Vagina (tissue), 2 donors: ENCODE measurements around the gene SMOC2.

Experiments
- CTCF ChIP-seq, 3 experiments: fragments of 450-650 bp in 2 of 3; fragments of 200-600 bp in 1 of 3; sonication (generic) in 1 of 3; IDR thresholded peaks; one replicate each; pipeline ENCODE4 v1.5.1; 2017 to 2019; ENCODE audit warnings: antibody characterized with exemption in 3 of 3, mild to moderate bottlenecking in 2 of 3, moderate library complexity in 2 of 3
- POLR2A ChIP-seq, 2 donors: fragments of 450-650 bp; IDR thresholded peaks; one replicate each; pipeline ENCODE4 v1.6.1; 2017; ENCODE audit warnings: antibody characterized with exemption in 2 of 2, mild to moderate bottlenecking in 2 of 2, moderate library complexity in 2 of 2
- POLR2AphosphoS5 ChIP-seq, 2 donors: sonication (generic); formaldehyde crosslinking; IDR thresholded peaks; one replicate each; pipeline ENCODE4 v1.9.0; 2017; ENCODE audit warnings: antibody characterized with exemption in 2 of 2, mild to moderate bottlenecking in 2 of 2, low read depth in 1 of 2; ENCODE audit not compliant: insufficient read depth in 1 of 2

GRCh38 chr6:168441434-168442391 lies 729 bp downstream of the SMOC2 start:
- TF ChIP-seq CTCF (IDR thresholded peaks at IDR 0.05) (no peak), POLR2A (IDR thresholded peaks at IDR 0.05) (no peak), POLR2AphosphoS5 (IDR thresholded peaks at IDR 0.05; ENCODE audit: insufficient read depth in 1 of 2, low read depth in 1 of 2) (no peak)
